NCI-H1436 (cell line): ENCODE measurements around the gene HARBI1.

Source experiments
- DNase-seq: peaks from one replicate; lab custom pipeline; 2025; lab: John Stamatoyannopoulos, UW

Gene HARBI1

GRCh38 chr11:46554213-46555147 is 62.5 kb downstream of the HARBI1 start:
- DNase-seq: no peak

- DNase-seq: no peak
Measured at GRCh38 chr11:46553814-46554212, 63.2 kb downstream of the HARBI1 start.
